KBM-7 (cell line): ENCODE measurements around the gene COX6B2.
A peak's percentile ranks its signal among the peaks of the same experiment; 100 is the strongest.
"Not testable (repeated sequence)": the region's sequence is repeated elsewhere in the genome, so short reads cannot be mapped to it uniquely, and the experiment has no call there.

Experiments
- DNase-seq: peaks from one replicate; pipeline ENCODE4 v3.0.0-alpha.2; 2015
- in situ Hi-C: fragments of 300-500 bp; cut with MboI; formaldehyde crosslinking; loops from 2 replicates; pipeline ENCODE4 v1.14.3; 2020; ENCODE audit warnings: low sequenced_read_pairs, low pct_unique_long_range_greater_than_20kb, mixed read lengths

The COX6B2 gene

DNA sequence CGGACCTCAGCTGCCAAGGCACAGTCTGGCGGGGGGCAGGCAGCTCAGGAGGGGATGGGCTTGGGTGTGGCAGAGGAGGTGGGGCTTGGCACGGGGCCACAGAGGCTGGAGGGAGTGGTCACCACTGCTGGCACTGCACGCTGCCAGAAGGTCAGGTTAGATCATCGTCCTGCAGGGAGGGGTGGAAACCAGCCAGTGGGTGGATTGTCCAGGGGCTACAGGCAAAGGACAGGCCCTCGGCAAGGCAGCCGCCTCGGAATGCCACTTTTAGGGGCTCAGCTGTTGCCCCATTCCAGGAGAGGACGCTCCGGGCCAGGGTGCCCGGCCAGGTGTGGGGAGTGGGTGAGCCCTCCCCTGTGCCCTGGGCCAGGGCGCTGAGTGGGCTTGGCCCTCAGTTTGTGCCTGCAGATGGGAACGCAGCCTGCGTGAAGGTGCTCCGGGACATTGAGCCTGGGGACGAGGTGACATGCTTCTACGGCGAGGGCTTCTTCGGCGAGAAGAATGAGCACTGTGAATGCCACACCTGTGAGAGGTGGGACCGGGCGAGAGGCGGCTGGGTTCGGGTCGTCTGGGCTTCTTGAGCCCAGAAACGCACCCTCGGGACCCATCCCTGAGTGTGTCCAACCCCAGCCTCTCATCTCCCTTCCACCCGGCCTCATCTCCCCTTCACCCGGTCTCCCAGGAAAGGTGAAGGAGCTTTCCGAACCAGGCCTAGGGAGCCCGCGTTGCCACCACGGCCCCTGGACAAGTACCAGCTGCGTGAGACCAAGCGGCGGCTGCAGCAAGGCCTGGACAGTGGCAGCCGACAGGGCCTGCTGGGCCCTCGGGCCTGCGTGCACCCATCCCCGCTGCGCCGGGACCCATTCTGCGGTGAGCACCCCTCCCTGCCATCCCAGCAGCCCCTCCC, 8.4 kb downstream of the COX6B2 start:
- in situ Hi-C loops, result no loop called here
- no peak for DNase-seq

DNA sequence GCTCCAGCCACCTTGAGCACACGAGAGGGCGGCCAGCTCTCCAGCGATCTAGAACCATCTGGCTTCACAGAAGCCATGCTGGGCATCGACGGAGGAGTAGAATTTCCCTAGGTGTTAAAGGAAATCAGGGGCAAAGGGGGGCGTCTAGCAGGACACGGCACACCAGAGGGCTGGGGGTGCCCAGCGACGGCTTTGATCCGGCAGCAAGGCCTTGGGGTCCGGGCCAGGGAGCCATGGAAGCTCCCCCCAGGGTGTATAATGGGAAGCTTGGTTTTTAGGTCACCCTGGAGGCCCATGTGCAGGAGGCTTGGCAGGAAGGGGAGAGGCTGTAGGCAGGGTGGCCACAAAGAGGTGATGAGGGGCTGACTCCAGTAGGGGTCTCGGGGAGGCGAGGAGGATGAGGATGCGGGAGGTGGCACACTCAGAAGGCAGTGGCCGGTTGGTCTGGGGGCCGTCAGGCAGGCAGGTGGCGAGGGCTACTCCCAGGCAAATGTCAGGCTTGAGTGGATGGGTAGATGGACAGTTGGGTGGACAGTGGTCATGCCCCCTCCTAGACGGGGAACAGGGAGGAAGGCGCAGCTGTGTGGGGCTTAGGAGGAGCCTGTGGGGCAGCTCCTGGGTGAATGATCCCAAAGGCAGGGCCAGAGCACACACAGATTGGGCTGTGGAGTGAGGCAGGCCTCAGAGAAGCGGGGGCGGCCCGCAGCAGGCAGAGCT, 9.3 kb downstream of the COX6B2 start:
- in situ Hi-C loops, result no loop called here
- no peak for DNase-seq

DNA sequence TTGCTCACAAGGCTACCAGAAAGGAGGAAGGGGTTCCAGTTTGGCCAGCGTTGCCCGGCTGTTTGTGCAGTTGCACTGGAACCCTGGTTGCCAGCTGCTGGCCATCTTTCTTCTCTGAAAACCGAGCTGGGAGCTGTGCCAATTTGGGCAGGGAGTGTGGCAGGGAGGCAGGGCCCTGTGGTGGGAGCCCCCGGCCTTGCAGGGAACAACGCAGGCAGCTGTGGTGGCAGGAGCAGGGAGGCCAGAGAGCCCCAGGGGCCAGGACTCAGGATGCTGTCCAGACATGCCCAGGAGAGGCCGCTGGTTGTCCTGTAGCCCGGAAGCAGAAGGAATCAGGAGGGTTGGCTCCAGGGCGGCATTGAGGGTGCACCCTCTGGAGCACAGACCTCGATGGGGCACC, 10.1 kb downstream of the COX6B2 start:
- DNase-seq, result no peak
- in situ Hi-C loops, result no loop called here

DNA sequence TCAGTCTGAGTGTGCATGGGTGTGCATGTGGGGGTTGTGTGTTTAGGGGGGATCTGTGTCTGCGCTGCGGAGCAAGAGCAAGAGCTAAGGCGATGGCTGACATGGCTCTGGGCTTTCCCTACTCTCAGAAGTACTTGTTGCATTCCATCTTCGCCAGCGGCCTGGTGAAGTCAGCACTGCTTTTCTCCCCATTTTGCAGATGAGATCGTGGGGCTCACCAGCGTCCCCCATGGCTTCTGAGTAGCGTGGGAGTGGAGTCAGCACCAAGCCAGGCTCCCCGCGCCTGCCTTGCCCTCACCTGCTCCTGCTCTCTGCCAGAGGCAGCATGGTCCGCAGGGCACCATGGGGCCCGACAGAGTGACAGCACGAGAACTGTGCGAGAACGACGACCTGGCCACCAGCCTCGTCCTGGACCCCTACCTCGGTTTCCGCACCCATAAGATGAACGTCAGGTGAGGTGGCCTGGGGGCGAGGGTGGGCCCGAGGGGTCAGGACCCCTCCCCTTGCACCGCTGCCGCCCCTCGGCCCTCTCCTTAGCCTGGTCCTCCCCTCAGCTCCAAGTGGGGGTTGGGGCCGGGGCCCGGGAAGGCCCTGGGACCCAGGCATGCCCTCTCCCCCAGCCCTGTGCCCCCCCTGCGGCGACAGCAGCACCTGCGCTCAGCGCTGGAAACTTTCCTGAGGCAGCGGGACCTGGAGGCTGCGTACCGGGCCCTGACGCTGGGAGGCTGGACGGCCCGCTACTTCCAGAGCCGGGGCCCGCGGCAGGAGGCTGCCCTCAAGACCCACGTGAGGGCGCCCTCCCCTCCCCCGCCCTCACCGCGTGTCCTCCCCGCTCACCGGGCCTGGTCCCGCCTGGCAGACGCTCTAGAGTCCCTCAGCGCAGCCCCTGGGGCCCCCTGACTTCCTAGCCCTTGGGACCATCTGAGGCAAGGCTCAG, 12.7 kb downstream of the COX6B2 start:
- DNase-seq, result no peak
- in situ Hi-C loops, result no loop called here

DNA sequence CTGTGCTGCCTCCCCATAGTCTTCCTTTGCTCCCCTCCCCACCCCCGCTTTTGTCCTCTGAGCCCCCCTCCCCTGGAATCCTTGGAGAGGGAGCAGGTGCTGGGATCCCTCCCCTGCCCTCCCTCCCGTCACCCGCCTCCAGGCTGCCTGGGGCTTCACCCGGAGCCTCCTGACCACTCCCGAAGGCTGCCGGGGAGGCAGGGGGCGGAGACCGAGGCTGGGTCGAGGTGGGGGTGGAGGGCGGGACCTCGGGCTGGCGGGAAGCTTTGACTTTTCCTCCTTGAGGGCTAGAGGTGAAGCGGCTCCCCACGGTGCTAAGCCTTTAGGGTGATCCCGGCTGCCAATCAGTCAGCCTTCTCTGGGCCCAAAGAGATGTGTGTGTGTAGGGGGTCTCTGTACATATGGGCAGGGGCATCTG, 13.3 kb downstream of the COX6B2 start:
- in situ Hi-C loops, result no loop called here
- DNase-seq, result peak; percentile 35

DNA sequence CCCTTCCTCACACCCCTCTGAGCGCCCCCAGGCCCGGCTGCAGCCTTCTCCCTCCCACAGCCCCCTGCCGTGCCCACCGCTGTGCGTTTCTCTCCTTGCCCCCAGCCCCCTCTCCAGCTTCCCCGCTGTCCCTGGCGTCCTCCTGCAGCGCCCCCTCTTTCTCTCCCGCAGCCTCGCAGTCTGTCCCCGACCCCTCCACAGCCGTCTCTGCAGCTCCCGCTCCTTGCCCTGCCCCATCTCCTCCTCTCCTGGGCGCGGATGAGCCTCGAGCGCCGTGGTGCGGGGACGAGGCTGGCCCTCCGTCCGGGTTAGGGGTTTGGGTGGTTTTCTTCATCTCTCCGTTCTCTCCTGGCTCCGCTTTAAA, 13.8 kb downstream of the COX6B2 start:
- in situ Hi-C loops, result no loop called here
- DNase-seq, result peak; percentile 22

DNA sequence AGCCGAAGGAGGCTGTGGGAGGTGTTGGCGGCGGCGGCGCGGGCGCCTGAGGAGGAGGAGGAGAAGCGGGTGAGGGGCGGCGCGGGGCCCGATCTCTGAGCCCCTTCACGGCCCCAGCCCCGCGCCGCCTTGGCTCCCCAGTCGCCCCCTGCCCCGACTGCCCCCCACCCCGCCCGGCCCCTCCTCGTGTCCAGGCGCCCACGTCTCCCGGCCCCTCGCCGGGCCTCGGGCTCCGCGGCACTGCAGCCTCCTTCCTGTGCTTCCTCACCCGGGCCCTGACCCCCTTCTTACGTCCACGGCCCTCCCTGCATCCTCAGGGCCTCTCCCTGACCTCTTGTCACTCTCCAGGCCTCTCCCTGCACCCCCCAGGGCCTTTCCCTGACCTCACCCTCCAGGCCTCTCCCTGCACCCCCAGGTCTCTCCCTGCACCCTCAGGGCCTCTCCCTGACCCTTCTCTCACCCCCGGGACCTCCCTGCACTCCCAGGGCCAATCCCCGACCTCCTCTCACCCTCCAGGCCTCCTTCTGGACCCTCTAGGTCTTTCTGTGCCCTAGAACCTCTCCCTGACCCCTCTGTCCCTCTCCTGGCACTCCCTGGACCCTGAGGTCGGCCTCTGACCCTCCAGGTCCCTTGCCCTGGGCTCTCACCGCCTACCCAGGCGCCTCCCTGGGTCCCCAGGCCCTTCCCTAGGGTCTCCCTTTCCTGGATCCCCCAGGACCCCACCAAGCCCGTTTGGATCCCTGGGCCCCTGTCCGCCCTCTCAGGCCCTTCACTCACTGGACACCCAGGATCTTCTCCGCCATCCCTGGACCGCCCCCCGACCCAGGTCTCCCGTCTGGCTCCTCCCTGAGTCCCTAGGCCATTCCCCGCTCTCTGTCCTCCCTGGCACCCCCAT, 14.4 kb downstream of the COX6B2 start:
- in situ Hi-C loops, result no loop called here
- peak; percentile 18 for DNase-seq

DNA sequence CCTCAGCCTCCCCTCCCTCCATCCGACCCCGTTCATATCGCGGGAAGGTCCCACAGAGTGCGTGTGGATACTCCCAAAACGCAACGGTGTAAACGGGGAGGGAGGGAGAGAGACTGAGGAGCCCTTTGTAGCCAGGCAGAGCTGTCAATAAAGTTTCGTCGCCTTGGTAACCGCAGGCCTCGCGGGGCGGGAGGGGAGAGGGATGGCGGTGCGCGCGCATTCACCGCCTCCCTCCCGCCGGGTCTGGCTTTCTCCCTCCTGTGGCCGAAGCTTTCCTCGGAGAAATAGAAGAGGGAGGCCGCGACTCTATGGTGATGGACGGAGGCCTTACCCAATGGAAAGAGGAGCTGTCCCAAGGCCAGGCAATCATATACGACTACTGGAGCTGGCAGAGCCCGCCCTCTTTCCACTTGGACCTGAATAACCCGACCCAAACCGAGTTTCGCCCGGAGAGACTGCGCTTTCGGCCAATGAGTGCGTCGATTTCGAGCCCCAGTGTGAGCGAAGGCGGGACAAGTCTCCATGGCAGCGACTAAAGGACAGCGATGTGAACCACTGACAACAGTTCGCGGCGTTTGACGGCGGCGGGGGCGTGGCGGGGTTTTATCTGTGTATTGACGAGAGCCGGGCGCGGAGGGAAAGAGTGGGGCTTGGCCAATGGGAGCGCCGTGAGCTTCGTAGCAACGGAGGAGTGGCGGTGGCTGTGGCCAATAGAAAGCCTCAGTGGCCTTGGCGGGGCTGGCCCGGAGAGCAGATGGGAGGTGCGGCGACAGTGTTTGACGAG, 15.2 kb downstream of the COX6B2 start, which contains the start of gene KMT5C:
KMT5C (plus strand) TSS at position 772 of the 784 bp plus-strand sequence. CDS start 2,061 bp downstream, outside the sequence.
- DNase-seq, result peak; percentile 100
- in situ Hi-C loops, result no loop called here

DNA sequence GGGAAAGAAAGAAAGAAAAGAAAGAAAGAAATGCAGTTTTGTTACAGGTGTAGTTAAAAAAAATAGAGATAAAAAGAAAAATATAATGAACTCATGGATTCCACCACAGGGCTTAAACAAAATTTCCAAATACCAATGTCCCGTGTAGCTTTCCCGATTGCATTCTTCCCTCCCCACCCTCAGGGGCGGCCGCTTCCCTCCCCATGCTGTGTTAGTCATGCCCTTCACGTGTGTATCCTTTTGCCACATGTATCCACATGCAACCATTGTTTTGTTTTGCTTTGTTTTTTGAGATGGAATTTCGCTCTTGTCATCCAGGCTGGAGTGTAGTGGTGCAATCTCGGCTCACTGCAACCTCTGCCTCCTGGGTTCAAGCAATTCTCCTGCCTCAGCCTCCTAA, 18.4 kb downstream of the COX6B2 start:
- DNase-seq, result no peak
- in situ Hi-C loops, result no loop called here

DNA sequence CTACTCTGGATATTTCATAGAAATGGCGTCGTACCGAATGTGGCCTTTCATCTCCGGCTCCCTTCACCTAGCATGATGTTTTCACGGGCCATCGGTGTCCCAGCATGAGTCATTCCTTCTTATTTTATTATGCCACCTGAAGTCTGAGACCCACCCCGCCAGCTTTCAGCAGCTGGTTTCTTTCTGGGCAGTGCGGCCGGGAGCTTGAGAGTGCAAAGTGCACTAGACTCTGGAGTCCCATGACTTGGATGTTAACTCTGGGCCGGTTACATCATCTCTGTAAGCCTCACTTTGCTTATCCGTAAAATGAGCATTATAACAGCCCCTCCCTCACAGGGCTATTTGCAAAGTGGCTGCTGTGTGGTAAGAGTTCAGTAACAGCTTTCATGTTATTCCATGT, 20.6 kb downstream of the COX6B2 start:
- DNase-seq, result no peak
- in situ Hi-C loops, result no loop called here

DNA sequence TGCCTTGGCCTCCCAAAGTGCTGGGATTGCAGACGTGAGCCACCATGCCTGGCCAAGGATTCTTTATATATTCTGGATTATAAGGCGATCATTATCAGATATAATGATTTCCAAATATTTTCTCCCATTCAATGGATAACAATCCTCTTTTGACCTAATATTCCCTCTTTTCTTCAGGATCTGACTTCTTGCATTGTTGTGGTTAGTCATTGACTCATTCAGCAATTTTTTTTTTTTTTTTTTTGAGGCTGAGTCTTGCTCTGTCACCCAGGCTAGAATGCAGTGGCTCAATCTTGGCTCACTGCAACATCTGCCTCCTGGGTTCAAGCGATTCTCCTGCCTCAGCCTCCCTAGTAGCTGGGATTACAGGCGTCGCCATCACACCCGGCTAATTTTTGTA, 24.7 kb downstream of the COX6B2 start:
- DNase-seq, in situ Hi-C loops: not testable (repeated sequence)

DNA sequence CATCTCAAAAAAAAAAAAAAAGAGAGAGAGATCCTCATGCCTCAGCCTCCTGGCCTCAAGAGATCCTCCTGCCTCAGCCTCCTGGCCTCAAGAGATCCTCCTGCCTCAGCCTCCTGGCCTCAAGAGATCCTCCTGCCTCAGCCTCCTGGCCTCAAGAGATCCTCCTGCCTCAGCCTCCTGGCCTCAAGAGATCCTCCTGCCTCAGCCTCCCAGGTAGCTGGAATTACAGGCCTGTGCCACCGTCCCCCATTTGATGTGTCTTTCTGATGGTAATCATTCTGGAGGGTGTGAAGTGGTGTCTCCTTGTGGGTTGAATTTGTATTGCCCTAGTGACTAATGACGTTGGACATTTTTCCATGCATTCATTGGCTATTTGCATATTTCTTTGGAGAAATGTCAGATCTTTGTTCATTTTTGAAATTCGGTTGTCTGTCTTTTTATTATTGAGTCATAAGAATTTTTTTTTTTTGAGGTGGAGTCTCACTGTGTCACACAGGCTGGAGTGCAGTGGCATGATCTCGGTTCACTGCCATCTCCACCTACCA, 25.7 kb downstream of the COX6B2 start:
- DNase-seq, in situ Hi-C loops: not testable (repeated sequence)

DNA sequence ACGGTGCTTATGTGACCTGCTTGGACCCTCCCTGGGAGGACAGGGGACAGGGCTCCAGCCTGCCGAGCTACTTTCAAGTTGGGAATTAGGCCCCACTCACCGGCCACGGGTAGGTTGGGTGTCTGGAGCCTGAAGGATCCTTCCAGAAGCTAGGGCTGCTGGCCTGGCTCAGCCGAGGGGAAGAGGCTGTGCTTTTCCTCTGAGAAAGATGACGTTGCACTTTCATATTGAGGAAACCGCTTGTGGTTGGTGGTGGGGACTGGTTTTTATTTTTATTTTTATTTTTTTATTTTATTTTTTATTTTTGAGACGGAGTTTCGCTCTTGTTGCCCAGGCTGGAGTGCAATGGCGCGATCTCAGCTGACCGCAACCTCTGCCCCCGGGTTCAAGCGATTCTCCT, 29.3 kb downstream of the COX6B2 start, which contains the start of gene TMEM150B:
TMEM150B (minus strand) TSS at position 170 of the 400 bp plus-strand sequence. CDS start 4,305 bp downstream, outside the sequence.
- in situ Hi-C loops, result no loop called here
- no peak for DNase-seq

DNA sequence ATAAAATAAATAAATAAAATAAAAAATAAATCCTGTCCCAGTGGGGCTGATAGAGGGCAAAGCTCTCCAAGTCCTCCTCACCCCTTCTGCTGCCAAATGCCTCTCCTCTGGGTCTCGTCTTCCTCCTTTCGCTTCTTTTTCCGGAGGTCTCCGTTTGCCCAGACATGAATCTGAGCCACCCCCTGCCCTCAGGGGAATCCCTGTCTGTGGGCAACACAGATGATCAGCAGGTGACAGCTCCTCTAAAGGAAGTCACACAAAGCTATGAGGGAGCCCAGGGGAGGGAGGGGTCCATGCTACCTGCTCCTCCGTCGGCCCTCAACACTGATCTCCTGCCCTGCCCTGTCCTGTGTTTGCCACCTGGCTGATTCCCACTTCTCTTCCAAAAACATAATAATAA, 29.9 kb downstream of the COX6B2 start:
- in situ Hi-C loops, result no loop called here
- no peak for DNase-seq

DNA sequence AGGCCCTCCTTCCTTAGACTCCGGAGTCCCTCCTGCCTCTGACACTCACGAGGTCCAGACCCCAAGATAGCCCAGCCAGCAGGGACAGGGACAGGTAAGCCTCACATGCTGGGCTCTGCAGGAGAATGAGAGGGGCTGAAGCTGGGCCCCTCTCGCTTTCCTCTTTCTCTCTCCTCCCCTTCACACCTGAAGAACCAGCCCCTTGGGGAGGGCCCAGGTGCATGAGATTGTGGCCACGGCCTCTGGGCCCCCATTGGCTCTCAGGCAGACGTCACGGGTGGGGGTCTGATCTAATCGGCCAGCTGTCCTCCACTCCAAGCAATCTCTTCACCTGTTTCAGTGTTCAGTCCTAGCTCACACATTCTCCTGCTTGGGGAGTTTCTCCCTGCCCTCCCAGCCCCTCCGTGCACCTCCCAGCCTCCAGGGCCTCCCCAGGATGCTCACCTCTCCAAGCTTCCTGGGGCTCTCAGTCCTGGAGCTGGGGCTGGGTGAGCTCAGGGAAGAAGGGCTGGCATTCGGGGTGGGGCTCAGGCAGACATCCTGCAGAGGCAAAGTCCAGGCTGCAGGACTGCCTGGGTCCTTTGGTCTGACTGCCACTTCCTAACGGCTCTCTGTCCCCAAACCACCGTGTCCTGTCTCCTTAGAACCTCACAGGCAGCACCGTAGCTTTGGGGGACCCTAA, 32.2 kb downstream of the COX6B2 start:
- in situ Hi-C loops, result no loop called here
- no peak for DNase-seq

DNA sequence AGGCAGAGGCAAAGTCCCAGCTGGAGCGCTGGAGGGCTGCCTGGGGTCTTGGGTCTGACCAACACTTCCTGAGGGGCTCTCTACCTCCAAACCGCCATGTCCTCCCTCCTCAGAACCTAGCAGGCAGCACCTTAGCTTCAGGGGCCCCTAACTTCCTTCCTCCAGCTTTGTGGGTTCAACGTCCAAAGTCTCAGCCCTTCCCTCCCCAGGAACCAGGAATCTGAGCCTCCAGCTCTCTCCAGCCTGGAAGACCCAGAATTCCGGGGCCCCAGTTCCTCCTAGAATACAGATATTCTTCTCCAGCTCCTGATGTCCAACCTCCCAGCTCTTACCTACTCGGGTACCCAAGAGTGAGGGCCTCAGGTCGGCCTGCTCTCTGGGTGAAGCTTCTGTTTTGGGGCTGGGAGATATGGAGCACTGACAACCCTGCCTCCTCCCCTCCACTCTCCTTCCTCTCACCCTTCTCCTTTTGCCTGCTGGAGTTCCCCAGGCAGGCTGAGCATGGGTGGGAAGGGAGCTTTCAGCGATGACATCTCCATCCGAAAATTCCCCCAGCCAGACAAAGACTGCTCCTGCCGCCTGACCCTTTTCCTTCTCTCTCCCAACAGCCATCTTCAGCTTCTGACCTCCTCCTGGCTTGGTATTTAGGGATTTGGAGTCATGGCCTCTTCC, 32.9 kb downstream of the COX6B2 start:
- in situ Hi-C loops, result no loop called here
- no peak for DNase-seq
